ENCODE data around the gene TRMO. TPM values are rescaled to one million over a fixed set of nuclear protein-coding genes. Genes with fewer than 3 reads are reported as not detected.

Gene TRMO
- total RNA-seq, 1 experiment from 2014 or later: 10.0 TPM

DNA sequence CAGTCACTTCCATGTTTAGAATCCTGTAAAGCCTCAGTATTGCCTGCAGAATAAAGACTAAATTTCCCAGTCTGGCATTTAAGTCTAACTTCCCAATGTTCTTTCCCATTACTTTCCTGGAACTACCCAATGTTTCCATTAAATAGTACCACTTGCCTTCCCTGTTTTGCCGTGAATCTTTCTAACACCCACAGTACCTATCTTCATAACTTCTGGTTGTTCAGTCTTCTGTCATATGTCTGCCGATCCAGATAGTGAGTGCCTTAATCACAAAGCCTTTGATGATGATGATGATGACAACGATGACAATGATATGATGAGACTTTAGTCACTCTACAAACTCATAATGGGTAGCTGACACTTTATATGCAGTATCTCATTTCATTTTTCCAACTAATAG lies 22.3 kb upstream of the TRMO start:
- H3K27me3 Mint-ChIP-seq (ENCODE audit: insufficient read depth, unreplicated experiment): peaks cover 19% of the 10 kb centered on the region
- H3K27me3 ChIP-seq (replicated peaks; ENCODE audit: control insufficient read depth, insufficient read depth, low read length): no peaks in the 10 kb centered on the region
- CTCF ChIA-PET: no interaction called here

GRCh38 chr9:97943308-97943855 lies 21.1 kb upstream of the TRMO start:
- no peaks in the 10 kb centered on the region for H3K4me1 Mint-ChIP-seq (ENCODE audit: low read depth, unreplicated experiment)
- H3K27ac Mint-ChIP-seq (ENCODE audit: unreplicated experiment): no peak overlapping the region
- peaks cover 15% of the 10 kb centered on the region for H3K27me3 Mint-ChIP-seq (ENCODE audit: insufficient read depth, unreplicated experiment)
- no peak overlapping the region for H3K4me3 ChIP-seq (ENCODE audit: low read depth, low read length)
- DNase-seq: no peak
- CTCF ChIA-PET: no interaction called here
- no peaks in the 10 kb centered on the region for H3K4me1 ChIP-seq
- H3K36me3 Mint-ChIP-seq (ENCODE audit: insufficient read depth, unreplicated experiment): no peaks in the 10 kb centered on the region
- no peak for TF ChIP-seq CTCF (IDR thresholded peaks at IDR 0.05; ENCODE audit: insufficient read depth in 1 of 2, low read depth in 1 of 2, low read length in 1 of 2, severe bottlenecking in 1 of 2, unreplicated experiment in 1 of 2)
- intact Hi-C loops (cut with micrococcal nuclease; ENCODE audit: unreplicated experiment): no loop called here
- no peaks in the 10 kb centered on the region for H3K27me3 ChIP-seq (replicated peaks; ENCODE audit: control insufficient read depth, insufficient read depth, low read length)
- BruUV-seq (replicated peaks): no TSS peak
- POLR2A ChIA-PET: no interaction called here
- H3K9me3 ChIP-seq: no peaks in the 10 kb centered on the region
- H3K9me3 Mint-ChIP-seq (ENCODE audit: unreplicated experiment): no peaks in the 10 kb centered on the region
- H3K36me3 ChIP-seq (ENCODE audit: control insufficient read depth, insufficient read depth, low read length): no peaks in the 10 kb centered on the region
- H3K4me3 Mint-ChIP-seq (ENCODE audit: unreplicated experiment): no peak overlapping the region

More for the DNA sequence above, 22.3 kb upstream of the TRMO start:
- no peaks in the 10 kb centered on the region for H3K9me3 ChIP-seq
- H3K36me3 Mint-ChIP-seq (ENCODE audit: insufficient read depth, unreplicated experiment): no peaks in the 10 kb centered on the region
- no peaks in the 10 kb centered on the region for H3K4me1 Mint-ChIP-seq (ENCODE audit: low read depth, unreplicated experiment)
- no peak for TF ChIP-seq CTCF (IDR thresholded peaks at IDR 0.05; ENCODE audit: insufficient read depth in 1 of 2, low read depth in 1 of 2, low read length in 1 of 2, severe bottlenecking in 1 of 2, unreplicated experiment in 1 of 2)
- no peaks in the 10 kb centered on the region for H3K36me3 ChIP-seq (ENCODE audit: control insufficient read depth, insufficient read depth, low read length)
- intact Hi-C loops (cut with micrococcal nuclease; ENCODE audit: unreplicated experiment): no loop called here
- no peaks in the 10 kb centered on the region for H3K9me3 Mint-ChIP-seq (ENCODE audit: unreplicated experiment)
- POLR2A ChIA-PET: interaction anchor here (0.7 kb wide), 1 partner anchor 37 kb away, joined by 5 read pairs; no protein-coding TSS in a partner anchor
- no peaks in the 10 kb centered on the region for H3K4me1 ChIP-seq
- no TSS peak for BruUV-seq (replicated peaks)
- no peak overlapping the region for H3K4me3 ChIP-seq (ENCODE audit: low read depth, low read length)
- H3K27ac Mint-ChIP-seq (ENCODE audit: unreplicated experiment): no peak overlapping the region
- DNase-seq: no peak
- no peak overlapping the region for H3K4me3 Mint-ChIP-seq (ENCODE audit: unreplicated experiment)

DNA sequence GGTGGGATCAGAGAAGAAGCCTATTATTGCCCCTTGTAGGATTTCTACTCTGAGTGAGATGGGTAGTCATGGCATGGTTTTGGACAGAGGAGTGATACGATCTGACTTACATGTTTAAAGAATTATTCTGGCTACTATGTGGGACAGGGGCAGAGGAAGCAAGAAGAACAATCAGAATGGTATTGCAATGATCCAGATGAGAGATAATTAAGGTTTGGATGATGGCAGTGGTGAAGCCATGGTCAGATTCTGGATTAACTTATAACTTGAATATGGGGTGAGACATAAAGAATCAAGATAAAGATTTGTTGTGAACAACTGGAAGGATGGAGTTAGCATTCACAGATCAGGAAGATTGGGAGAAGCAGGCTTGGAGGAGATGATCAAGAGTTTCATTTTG lies 19.0 kb upstream of the TRMO start:
- POLR2A ChIA-PET: no interaction called here
- no peak overlapping the region for H3K27ac Mint-ChIP-seq (ENCODE audit: unreplicated experiment)
- Histone ChIP-seq H3K27me3 (replicated peaks; ENCODE audit: control insufficient read depth, insufficient read depth, low read length) (no peaks in the 10 kb centered on the region), H3K9me3 (no peaks in the 10 kb centered on the region), H3K4me3 (ENCODE audit: low read depth, low read length) (no peak overlapping the region), H3K4me1 (no peaks in the 10 kb centered on the region), H3K36me3 (ENCODE audit: control insufficient read depth, insufficient read depth, low read length) (no peaks in the 10 kb centered on the region)
- no peaks in the 10 kb centered on the region for H3K36me3 Mint-ChIP-seq (ENCODE audit: insufficient read depth, unreplicated experiment)
- TF ChIP-seq CTCF (IDR thresholded peaks at IDR 0.05; ENCODE audit: insufficient read depth in 1 of 2, low read depth in 1 of 2, low read length in 1 of 2, severe bottlenecking in 1 of 2, unreplicated experiment in 1 of 2): no peak
- intact Hi-C loops (cut with micrococcal nuclease; ENCODE audit: unreplicated experiment): no loop called here
- no peak for DNase-seq
- H3K4me3 Mint-ChIP-seq (ENCODE audit: unreplicated experiment): no peak overlapping the region
- CTCF ChIA-PET: interaction anchor here (0.9 kb wide), 1 partner anchor 19 kb away, joined by 3 read pairs; the partner anchor contains the start of gene TRMO
- no peaks in the 10 kb centered on the region for H3K4me1 Mint-ChIP-seq (ENCODE audit: low read depth, unreplicated experiment)
- peaks cover 15% of the 10 kb centered on the region for H3K27me3 Mint-ChIP-seq (ENCODE audit: insufficient read depth, unreplicated experiment)
- no TSS peak for BruUV-seq (replicated peaks)
- H3K9me3 Mint-ChIP-seq (ENCODE audit: unreplicated experiment): no peaks in the 10 kb centered on the region

Measured in Caco-2 (cell line).